Caco-2 (cell line): ENCODE results near the gene D2HGDH. TPM values are rescaled to one million over a fixed set of nuclear protein-coding genes. Genes with fewer than 3 reads are reported as not detected.

Experiments used
- BruUV-seq: library from RNA; stranded (reverse); fragments of 400-500 nt; replicated peaks from 2 replicates; lab custom pipeline; 2021; lab: Mats Ljungman, UMichigan
- CTCF ChIA-PET: fragments of 300-600 bp; sonication (Branson Sonifier 250); formaldehyde crosslinking; loops from one replicate; lab custom pipeline; 2022; ENCODE audit warnings: antibody characterized with exemption; lab: Charles Lee
- POLR2A ChIA-PET: fragments of 300-600 bp; sonication (Branson Sonifier 250); formaldehyde crosslinking; loops from one replicate; lab custom pipeline; 2022; ENCODE audit warnings: antibody characterized with exemption; lab: Charles Lee
- DNase-seq, 2 experiments: peaks; one replicate each; pipeline versions ENCODE4 v3.0.0 to v3.0.0-alpha.2; 2020 to 2022
- H3K27me3 ChIP-seq: replicated peaks from 2 replicates; pipeline ENCODE4 v1.6.0; 2011; ENCODE audit warnings: low read length; ENCODE audit not compliant: control insufficient read depth, insufficient read depth
- H3K36me3 ChIP-seq: 2 replicates; pipeline ENCODE4 v1.5.1; 2011; ENCODE audit warnings: low read length; ENCODE audit not compliant: control insufficient read depth, insufficient read depth
- H3K4me1 ChIP-seq: fragments of 250-450 bp; sonication (Bioruptor Pico); 2 replicates; pipeline ENCODE4 v1.5.1; 2020; ENCODE audit warnings: mild to moderate bottlenecking
- H3K4me3 ChIP-seq: 2 replicates; pipeline ENCODE4 v1.5.1; 2011; ENCODE audit warnings: low read depth, mild to moderate bottlenecking, control low read depth, low read length
- H3K9me3 ChIP-seq: fragments of 250-450 bp; sonication (Bioruptor Pico); 2 replicates; pipeline ENCODE4 v1.5.1; 2020; ENCODE audit warnings: mild to moderate bottlenecking, moderate library complexity
- H3K27ac Mint-ChIP-seq: one replicate; pipeline ENCODE4 v1.8.0; 2022; ENCODE audit warnings: mixed read lengths; ENCODE audit not compliant: unreplicated experiment
- H3K27me3 Mint-ChIP-seq: one replicate; pipeline ENCODE4 v1.8.0; 2022; ENCODE audit warnings: mixed read lengths; ENCODE audit not compliant: insufficient read depth, unreplicated experiment
- H3K36me3 Mint-ChIP-seq: one replicate; pipeline ENCODE4 v1.8.0; 2022; ENCODE audit warnings: mild to moderate bottlenecking, mixed read lengths; ENCODE audit not compliant: insufficient read depth, unreplicated experiment
- H3K4me1 Mint-ChIP-seq: one replicate; pipeline ENCODE4 v1.8.0; 2022; ENCODE audit warnings: low read depth, mixed read lengths; ENCODE audit not compliant: unreplicated experiment
- H3K4me3 Mint-ChIP-seq: one replicate; pipeline ENCODE4 v1.8.0; 2022; ENCODE audit warnings: mild to moderate bottlenecking, moderate library complexity, mixed read lengths; ENCODE audit not compliant: unreplicated experiment
- H3K9me3 Mint-ChIP-seq: one replicate; pipeline ENCODE4 v1.8.0; 2022; ENCODE audit warnings: mixed read lengths; ENCODE audit not compliant: unreplicated experiment
- intact Hi-C: fragments of 100-400 bp; cut with micrococcal nuclease; formaldehyde crosslinking; loops from one replicate; pipeline ENCODE4 v1.10.0; 2022; ENCODE audit not compliant: unreplicated experiment
- total RNA-seq: library from RNA; stranded (reverse); gene quantifications from 2 replicates; pipeline ENCODE4 v1.2.3, GENCODE V29; 2022
- TF ChIP-seq, protein P1 (sequence below), 2 experiments: fragments of 200-600 bp in 1 of 2; IDR thresholded peaks; 1 replicate in 1 of 2; 2 replicates in 1 of 2; pipeline versions ENCODE4 v1.5.1 to v1.8.0; 2011 to 2022; ENCODE audit warnings: antibody characterized with exemption in 1 of 2, control low read depth in 1 of 2, inconsistent platforms in 1 of 2, low read depth in 1 of 2, low read length in 1 of 2, mild to moderate bottlenecking in 1 of 2, moderate library complexity in 1 of 2; ENCODE audit not compliant: insufficient read depth in 1 of 2, severe bottlenecking in 1 of 2, unreplicated experiment in 1 of 2

The D2HGDH gene
- total RNA-seq, 1 experiment from 2014 or later = 35.4 TPM

DNA sequence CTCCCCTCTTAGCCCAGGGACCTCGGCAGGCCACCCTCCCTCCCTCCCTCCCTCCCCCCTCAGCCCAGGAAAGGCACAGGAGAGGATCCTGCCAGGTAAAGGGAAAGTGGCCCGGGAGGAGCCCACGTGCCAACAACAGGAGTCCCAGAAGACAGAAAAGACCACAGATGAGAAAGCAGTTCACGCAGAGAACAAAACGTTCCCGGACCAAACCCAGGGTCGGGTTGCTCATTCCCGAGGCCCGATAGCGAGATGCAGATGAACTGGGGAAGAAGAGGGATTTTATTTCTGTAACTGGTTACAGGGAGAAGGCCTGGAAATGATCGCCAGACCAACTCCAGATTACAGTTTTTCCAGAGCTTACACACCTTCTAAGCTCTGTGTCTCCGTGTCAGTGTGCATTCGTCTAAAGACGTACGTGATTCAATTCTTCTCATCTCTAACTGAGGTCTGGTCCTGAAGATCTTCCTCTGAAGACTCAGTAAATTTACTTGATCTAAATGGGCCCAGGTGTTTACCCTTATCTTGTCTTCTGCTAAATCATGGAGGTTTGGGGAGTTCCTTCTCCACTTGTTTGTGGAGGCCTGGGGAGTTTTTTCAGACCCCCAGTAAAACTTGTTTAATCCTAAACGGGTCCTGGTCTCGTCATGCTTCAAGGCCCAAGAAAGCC lies 73.8 kb downstream of the D2HGDH start:
- Histone ChIP-seq H3K36me3 (no peaks in the 10 kb centered on the region), H3K4me1 (no peaks in the 10 kb centered on the region), H3K9me3 (no peaks in the 10 kb centered on the region), H3K4me3 (no peak overlapping the region), H3K27me3 (no peaks in the 10 kb centered on the region)
- DNase-seq = no peak
- no peaks in the 10 kb centered on the region for H3K4me1 Mint-ChIP-seq
- no peak overlapping the region for H3K4me3 Mint-ChIP-seq
- no TSS peak for BruUV-seq
- H3K9me3 Mint-ChIP-seq = no peaks in the 10 kb centered on the region
- H3K27me3 Mint-ChIP-seq = no peaks in the 10 kb centered on the region
- H3K36me3 Mint-ChIP-seq = no peaks in the 10 kb centered on the region
- intact Hi-C loops = no loop called here
- ChIA-PET CTCF (interaction anchor here (0.9 kb wide), 1 partner anchor 70 kb away, joined by 3 read pairs; no protein-coding TSS in a partner anchor), POLR2A (no interaction called here)
- TF ChIP-seq, protein P1, sequence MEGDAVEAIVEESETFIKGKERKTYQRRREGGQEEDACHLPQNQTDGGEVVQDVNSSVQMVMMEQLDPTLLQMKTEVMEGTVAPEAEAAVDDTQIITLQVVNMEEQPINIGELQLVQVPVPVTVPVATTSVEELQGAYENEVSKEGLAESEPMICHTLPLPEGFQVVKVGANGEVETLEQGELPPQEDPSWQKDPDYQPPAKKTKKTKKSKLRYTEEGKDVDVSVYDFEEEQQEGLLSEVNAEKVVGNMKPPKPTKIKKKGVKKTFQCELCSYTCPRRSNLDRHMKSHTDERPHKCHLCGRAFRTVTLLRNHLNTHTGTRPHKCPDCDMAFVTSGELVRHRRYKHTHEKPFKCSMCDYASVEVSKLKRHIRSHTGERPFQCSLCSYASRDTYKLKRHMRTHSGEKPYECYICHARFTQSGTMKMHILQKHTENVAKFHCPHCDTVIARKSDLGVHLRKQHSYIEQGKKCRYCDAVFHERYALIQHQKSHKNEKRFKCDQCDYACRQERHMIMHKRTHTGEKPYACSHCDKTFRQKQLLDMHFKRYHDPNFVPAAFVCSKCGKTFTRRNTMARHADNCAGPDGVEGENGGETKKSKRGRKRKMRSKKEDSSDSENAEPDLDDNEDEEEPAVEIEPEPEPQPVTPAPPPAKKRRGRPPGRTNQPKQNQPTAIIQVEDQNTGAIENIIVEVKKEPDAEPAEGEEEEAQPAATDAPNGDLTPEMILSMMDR (IDR thresholded peaks at IDR 0.05; ENCODE audit: insufficient read depth in 1 of 2, low read depth in 1 of 2, low read length in 1 of 2, severe bottlenecking in 1 of 2, unreplicated experiment in 1 of 2) = no peak
- no peak overlapping the region for H3K27ac Mint-ChIP-seq

DNA sequence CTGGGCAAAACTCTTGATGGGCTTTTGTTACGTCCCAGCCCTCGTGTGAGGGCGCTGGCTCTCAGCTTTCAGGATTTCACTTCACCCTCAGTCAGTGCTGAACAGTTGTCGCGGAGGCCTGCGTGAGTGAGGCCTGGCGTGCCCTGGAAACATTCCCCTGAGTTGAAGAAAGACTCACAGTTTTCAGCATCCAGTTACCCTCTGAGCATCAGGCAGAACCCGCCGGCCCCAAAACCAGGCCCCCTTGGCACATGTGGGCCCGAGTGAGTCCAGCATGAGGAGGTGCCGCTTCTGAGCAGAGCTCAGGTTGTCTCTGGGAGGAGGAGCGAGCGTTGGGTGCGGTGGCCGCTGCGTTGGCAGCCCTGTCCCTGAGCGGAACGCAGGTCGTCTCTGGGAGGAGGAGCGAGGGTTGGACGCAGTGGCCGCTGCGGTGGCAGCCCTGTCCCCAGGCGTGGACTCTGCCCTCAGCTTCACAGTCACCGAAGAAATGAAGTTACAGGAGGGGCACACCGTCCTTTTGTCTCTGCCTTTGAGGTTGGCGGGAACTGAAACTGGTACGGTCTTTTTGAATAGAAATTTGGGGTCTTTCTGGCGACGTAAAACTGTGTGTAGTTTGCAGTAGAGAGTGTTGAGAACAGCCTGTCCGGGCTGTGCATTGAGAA lies 74.4 kb downstream of the D2HGDH start, which contains the start of gene NEU4:
Gene NEU4 (plus strand): TSS at position 473 of the 662 bp plus-strand sequence. CDS start 5,292 bp downstream, outside the sequence.
- Mint-ChIP-seq H3K36me3 (no peaks in the 10 kb centered on the region), H3K4me3 (no peak within 1 kb of the TSS), H3K27me3 (no peaks in the 10 kb centered on the region), H3K27ac (no peak within 1 kb of the TSS), H3K4me1 (no peaks in the 10 kb centered on the region), H3K9me3 (no peaks in the 10 kb centered on the region)
- H3K4me3 ChIP-seq = no peak within 1 kb of the TSS
- POLR2A ChIA-PET = no interaction called here
- intact Hi-C loops = no loop called here
- no peaks in the 10 kb centered on the region for H3K9me3 ChIP-seq
- no peaks in the 10 kb centered on the region for H3K4me1 ChIP-seq
- TF ChIP-seq, protein P1 (IDR thresholded peaks at IDR 0.05; ENCODE audit: insufficient read depth in 1 of 2, low read depth in 1 of 2, low read length in 1 of 2, severe bottlenecking in 1 of 2, unreplicated experiment in 1 of 2) = no peak
- H3K36me3 ChIP-seq = no peaks in the 10 kb centered on the region
- CTCF ChIA-PET = interaction anchor here (0.9 kb wide), 1 partner anchor 70 kb away, joined by 3 read pairs; no protein-coding TSS in a partner anchor
- no peaks in the 10 kb centered on the region for H3K27me3 ChIP-seq
- BruUV-seq = no TSS peak
- no peak for DNase-seq

DNA sequence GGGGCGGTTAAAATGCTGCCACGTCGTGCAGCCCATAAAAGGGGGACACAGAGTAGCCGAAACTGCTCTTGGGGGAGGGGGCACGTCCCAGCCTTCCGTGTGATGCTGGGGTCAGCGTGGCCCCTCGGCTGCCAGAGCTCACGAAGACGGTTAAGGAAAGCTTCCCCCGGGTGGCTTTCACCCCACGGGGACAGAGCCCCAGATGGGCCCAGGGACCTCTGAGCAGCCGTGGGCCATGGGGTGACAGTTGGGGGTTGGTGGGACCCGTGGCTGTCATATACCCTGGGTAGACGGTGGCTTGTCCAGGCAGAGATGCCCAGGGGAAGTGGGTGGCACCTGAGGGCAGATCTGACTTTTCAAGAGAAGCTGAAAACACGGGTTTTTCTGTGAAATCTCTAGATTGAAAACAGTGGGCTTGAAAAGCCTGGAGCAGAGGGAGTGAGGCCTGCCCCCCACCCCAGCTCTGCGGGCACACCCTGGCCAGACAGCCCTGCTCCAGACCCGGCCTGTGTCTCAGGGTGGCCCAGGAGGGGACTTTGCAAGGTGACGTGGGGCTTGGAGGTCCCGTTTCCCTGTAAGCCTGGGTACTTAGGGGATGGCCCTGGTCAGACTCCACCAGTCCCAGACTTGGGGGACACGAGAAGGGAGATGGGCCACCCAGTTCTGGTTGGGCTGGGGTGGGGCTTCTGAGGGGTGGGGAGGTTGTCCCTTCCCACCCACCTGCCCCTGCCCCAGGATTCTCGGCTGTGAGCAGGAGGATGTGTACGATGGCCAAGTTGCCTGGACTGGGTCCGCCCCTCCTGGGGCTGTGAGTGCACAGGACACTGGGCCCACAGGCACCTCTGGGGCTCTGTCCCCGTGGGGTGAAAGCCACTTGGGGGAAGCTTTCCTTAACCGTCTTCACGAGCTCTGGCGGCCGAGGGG lies 75.2 kb downstream of the D2HGDH start:
- no peaks in the 10 kb centered on the region for H3K27me3 ChIP-seq
- Mint-ChIP-seq H3K36me3 (no peaks in the 10 kb centered on the region), H3K27ac (no peak overlapping the region), H3K4me3 (no peak overlapping the region), H3K4me1 (no peaks in the 10 kb centered on the region), H3K9me3 (no peaks in the 10 kb centered on the region), H3K27me3 (no peaks in the 10 kb centered on the region)
- no peak for DNase-seq
- H3K4me1 ChIP-seq = no peaks in the 10 kb centered on the region
- no TSS peak for BruUV-seq
- CTCF ChIA-PET = no interaction called here
- no peak overlapping the region for H3K4me3 ChIP-seq
- H3K36me3 ChIP-seq = no peaks in the 10 kb centered on the region
- no peaks in the 10 kb centered on the region for H3K9me3 ChIP-seq
- TF ChIP-seq, protein P1 (IDR thresholded peaks at IDR 0.05; ENCODE audit: insufficient read depth in 1 of 2, low read depth in 1 of 2, low read length in 1 of 2, severe bottlenecking in 1 of 2, unreplicated experiment in 1 of 2) = no peak
- POLR2A ChIA-PET = no interaction called here
- intact Hi-C loops = no loop called here
